Neural cell (in vitro differentiated cells): ENCODE results near the gene ARHGEF2. TPM values are rescaled to one million over a fixed set of nuclear protein-coding genes. Genes with fewer than 3 reads are reported as not detected.

Source experiments
- H2AFZ ChIP-seq: fragments of 200-600, 300-800 bp; sonication (generic), shearing (Covaris generic); 2 replicates; pipeline ENCODE4 v1.6.0; 2014; ENCODE audit warnings: low read depth, mild to moderate bottlenecking, antibody characterized with exemption, low read length, moderate library complexity
- H3F3A ChIP-seq: fragments of 200-600 bp; shearing (Covaris generic); 2 replicates; pipeline ENCODE4 v1.6.1; 2016; ENCODE audit warnings: mild to moderate bottlenecking, moderate library complexity, mixed read lengths, antibody characterized with exemption, low read length; ENCODE audit not compliant: insufficient read depth, poor library complexity, severe bottlenecking
- H3K27ac ChIP-seq: fragments of 200-600, 300-800 bp; sonication (generic), shearing (Covaris generic); 2 replicates; pipeline ENCODE4 v1.5.1; 2014; ENCODE audit warnings: mild to moderate bottlenecking, low read length, moderate library complexity
- H3K27me3 ChIP-seq: fragments of 300-800, 200-600 bp; sonication (generic), shearing (Covaris generic); 2 replicates; pipeline ENCODE4 v1.6.0; 2014; ENCODE audit warnings: mild to moderate bottlenecking, low read depth, low read length, moderate library complexity; ENCODE audit not compliant: insufficient read depth
- H3K36me3 ChIP-seq: fragments of 300-800, 200-600 bp; sonication (generic), shearing (Covaris generic); 2 replicates; pipeline ENCODE4 v1.5.1; 2014; ENCODE audit warnings: mild to moderate bottlenecking, antibody characterized with exemption, low read length, moderate library complexity; ENCODE audit not compliant: insufficient read depth
- H3K4me2 ChIP-seq: fragments of 300-800, 200-600 bp; sonication (generic), shearing (Covaris generic); 2 replicates; pipeline ENCODE4 v1.6.0; 2014; ENCODE audit warnings: mild to moderate bottlenecking, low read length
- H3K4me3 ChIP-seq: fragments of 300-800, 200-600 bp; sonication (generic), shearing (Covaris generic); 2 replicates; pipeline ENCODE4 v1.5.1; 2014; ENCODE audit warnings: mild to moderate bottlenecking, low read length, moderate library complexity
- H3K79me2 ChIP-seq: fragments of 200-600 bp; shearing (Covaris generic); replicated peaks from 2 replicates; pipeline ENCODE4 v1.6.0; 2014; ENCODE audit warnings: mild to moderate bottlenecking, low read length, moderate library complexity; ENCODE audit not compliant: insufficient read depth
- H3K9ac ChIP-seq: fragments of 300-800, 200-600 bp; sonication (generic), shearing (Covaris generic); 2 replicates; pipeline ENCODE4 v1.6.1; 2016; ENCODE audit warnings: mild to moderate bottlenecking, low read length, mixed read lengths
- H3K9me2 ChIP-seq: fragments of 200-600 bp; shearing (Covaris generic); 2 replicates; pipeline ENCODE4 v1.6.1; 2016; ENCODE audit warnings: mild to moderate bottlenecking, low read length, mixed read lengths; ENCODE audit not compliant: insufficient read depth
- H3K9me3 ChIP-seq: fragments of 200-600, 300-800 bp; sonication (generic), shearing (Covaris generic); 2 replicates; pipeline ENCODE4 v1.6.1; 2016; ENCODE audit warnings: mild to moderate bottlenecking, mixed run types, low read length, moderate library complexity, mixed read lengths
- H4K20me1 ChIP-seq: fragments of 200-600 bp; shearing (Covaris generic); 2 replicates; pipeline ENCODE4 v1.6.1; 2016; ENCODE audit warnings: mild to moderate bottlenecking, mixed run types; ENCODE audit not compliant: insufficient read depth
- EP300 ChIP-seq: fragments of 450-650 bp; conservative IDR thresholded peaks from 2 replicates; pipeline ENCODE4 v1.6.1; 2014; ENCODE audit warnings: antibody characterized with exemption, mild to moderate bottlenecking, moderate library complexity; ENCODE audit not compliant: poor library complexity, severe bottlenecking
- EZH2 ChIP-seq: fragments of 200-600, 300-800 bp; shearing (Covaris generic), sonication (generic); IDR thresholded peaks from 2 replicates; pipeline ENCODE4 v1.6.1; 2014; ENCODE audit warnings: antibody characterized with exemption, low read length, borderline replicate concordance, mild to moderate bottlenecking; ENCODE audit not compliant: insufficient read depth, poor library complexity, severe bottlenecking
- MXI1 ChIP-seq: fragments of 450-650 bp; conservative IDR thresholded peaks from 2 replicates; pipeline ENCODE4 v1.6.1; 2014; ENCODE audit warnings: antibody characterized with exemption, mild to moderate bottlenecking; ENCODE audit not compliant: poor library complexity, severe bottlenecking
- POLR2AphosphoS5 ChIP-seq: IDR thresholded peaks from 2 replicates; pipeline ENCODE4 v1.6.1; 2012
- RAD21 ChIP-seq: fragments of 450-650 bp; conservative IDR thresholded peaks from 2 replicates; pipeline ENCODE4 v1.6.1; 2014; ENCODE audit warnings: antibody characterized with exemption, mild to moderate bottlenecking, moderate library complexity
- SMC3 ChIP-seq: fragments of 450-650 bp; conservative IDR thresholded peaks from 2 replicates; pipeline ENCODE4 v1.6.1; 2014; ENCODE audit warnings: antibody characterized with exemption, mild to moderate bottlenecking, moderate library complexity; ENCODE audit not compliant: poor library complexity
- TAF1 ChIP-seq: IDR thresholded peaks from 2 replicates; pipeline ENCODE4 v1.6.1; 2012; ENCODE audit warnings: low read depth
- polyA plus RNA-seq: library from polyadenylated mRNA; depleted of rRNA; stranded (reverse); fragments of >200 nt; gene quantifications from 2 replicates; pipeline ENCODE4 v1.2.3, GENCODE V29; 2014
- TF ChIP-seq, protein P1 (sequence below): fragments of 450-650 bp; IDR thresholded peaks from 2 replicates; pipeline ENCODE4 v1.5.1; 2014; ENCODE audit warnings: antibody characterized with exemption, mild to moderate bottlenecking, moderate library complexity; ENCODE audit not compliant: poor library complexity, severe bottlenecking
- TF ChIP-seq, protein P2 (sequence below): IDR thresholded peaks from 2 replicates; pipeline ENCODE4 v1.6.1; 2012; ENCODE audit warnings: borderline replicate concordance

The ARHGEF2 gene
- polyA plus RNA-seq, 1 donor from 2014 or later, result 45.1 TPM

DNA sequence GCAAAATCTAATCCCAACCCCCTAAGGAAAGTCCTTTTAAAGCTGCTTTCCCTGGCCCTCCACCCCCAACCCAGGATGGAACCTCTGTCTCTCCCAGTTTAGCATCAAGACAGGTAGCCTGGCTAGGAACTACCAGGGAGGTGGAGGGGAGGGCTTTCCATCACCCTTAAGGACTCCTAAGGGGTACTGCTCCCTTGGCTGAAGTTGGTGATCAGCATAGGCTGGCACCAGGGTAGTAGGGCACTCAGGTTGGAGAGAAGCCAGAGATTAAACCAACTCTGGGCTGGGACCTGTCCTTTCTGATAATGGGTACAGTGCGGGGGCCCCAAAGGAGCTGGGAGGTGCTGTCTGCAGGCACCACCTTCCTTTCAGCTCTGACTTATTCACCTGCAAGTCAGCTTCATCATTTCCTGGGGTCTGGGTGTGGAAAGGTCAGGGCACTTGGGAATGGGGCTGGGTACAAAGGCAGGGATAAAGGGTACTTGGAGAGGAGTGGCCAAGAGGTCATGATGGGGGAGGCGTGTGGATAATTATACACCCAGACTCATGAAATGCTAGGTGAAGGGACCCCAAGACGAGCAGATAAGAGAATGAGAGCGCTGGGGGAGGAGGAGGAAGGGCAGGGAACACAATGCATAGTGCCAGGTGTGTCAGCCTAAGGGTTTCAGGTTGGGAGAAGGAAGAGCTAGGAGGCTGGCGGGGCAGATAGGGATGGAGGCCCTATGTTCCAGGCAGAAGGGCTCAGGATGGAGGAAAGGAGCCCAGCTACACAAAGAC is 1.2 kb downstream of the ARHGEF2 start:
- H2AFZ ChIP-seq, result peak overlapping the region; percentile 66
- peaks cover 68% of the 10 kb centered on the region for H3K79me2 ChIP-seq
- peaks cover 6% of the 10 kb centered on the region for H3F3A ChIP-seq
- TF ChIP-seq, protein P1, sequence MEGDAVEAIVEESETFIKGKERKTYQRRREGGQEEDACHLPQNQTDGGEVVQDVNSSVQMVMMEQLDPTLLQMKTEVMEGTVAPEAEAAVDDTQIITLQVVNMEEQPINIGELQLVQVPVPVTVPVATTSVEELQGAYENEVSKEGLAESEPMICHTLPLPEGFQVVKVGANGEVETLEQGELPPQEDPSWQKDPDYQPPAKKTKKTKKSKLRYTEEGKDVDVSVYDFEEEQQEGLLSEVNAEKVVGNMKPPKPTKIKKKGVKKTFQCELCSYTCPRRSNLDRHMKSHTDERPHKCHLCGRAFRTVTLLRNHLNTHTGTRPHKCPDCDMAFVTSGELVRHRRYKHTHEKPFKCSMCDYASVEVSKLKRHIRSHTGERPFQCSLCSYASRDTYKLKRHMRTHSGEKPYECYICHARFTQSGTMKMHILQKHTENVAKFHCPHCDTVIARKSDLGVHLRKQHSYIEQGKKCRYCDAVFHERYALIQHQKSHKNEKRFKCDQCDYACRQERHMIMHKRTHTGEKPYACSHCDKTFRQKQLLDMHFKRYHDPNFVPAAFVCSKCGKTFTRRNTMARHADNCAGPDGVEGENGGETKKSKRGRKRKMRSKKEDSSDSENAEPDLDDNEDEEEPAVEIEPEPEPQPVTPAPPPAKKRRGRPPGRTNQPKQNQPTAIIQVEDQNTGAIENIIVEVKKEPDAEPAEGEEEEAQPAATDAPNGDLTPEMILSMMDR, result no peak
- TF ChIP-seq RAD21 (no peak), POLR2AphosphoS5 (peak; percentile 30), EZH2 (no peak), TAF1 (peak; percentile 47), MXI1 (peak; percentile 16)
- no peaks in the 10 kb centered on the region for H3K9me3 ChIP-seq
- H3K4me3 ChIP-seq, result peak overlapping the region; percentile 99
- peak overlapping the region; percentile 100 for H3K4me2 ChIP-seq
- H3K27me3 ChIP-seq, result no peaks in the 10 kb centered on the region
- H3K27ac ChIP-seq, result peak overlapping the region; percentile 100
- H3K36me3 ChIP-seq, result no peaks in the 10 kb centered on the region
- peak overlapping the region; percentile 99 for H3K9ac ChIP-seq
- H4K20me1 ChIP-seq, result no peaks in the 10 kb centered on the region
- H3K9me2 ChIP-seq, result no peaks in the 10 kb centered on the region

DNA sequence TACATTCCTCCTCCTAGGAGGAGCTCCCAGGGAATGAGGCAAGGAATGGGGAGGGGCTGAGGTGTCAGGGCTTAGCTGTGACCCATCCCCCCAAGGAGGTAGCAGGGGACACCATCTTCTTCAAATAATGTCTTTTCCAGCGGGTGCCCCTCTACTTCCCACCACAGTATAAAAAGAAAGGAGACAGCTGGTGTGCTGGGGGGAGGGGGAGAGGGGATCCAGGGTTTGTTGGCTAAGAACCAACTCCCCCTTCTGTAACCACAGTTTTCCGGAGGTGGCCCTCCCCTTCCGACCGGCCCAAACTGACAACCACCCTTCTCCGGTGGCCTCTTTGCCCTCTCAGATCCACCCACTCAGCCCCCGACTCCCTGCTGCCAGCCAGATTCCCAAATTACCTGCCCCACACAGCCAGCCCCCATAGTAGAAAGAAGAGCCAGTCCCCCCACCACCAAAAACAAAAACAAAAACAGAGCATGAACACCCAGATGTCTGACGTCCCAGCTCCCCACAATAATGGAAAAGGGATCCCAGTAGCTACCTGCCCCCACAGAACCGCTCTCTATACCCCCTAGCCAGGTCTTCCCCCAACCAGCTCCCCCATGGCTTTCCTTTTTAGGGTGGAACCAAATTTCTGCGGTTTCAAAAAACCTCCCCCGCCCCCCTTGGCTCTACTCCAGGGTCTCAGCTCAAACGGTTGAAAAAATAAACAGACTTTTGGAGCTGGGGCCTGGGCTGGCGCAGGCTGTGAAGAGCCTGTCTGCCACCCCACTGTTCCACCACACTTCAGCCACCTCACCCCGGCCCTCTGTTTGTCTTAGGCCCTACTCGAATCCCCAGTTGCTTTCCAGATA is 2.1 kb downstream of the ARHGEF2 start:
- peaks cover 76% of the 10 kb centered on the region for H3K79me2 ChIP-seq
- H4K20me1 ChIP-seq, result no peaks in the 10 kb centered on the region

More for the DNA sequence above, 2.1 kb downstream of the ARHGEF2 start:
- Histone ChIP-seq H3K9ac (peak overlapping the region; percentile 99), H3F3A (peaks cover 6% of the 10 kb centered on the region), H2AFZ (no peak overlapping the region), H3K36me3 (no peaks in the 10 kb centered on the region), H3K4me2 (peak overlapping the region; percentile 100), H3K9me2 (no peaks in the 10 kb centered on the region), H3K27ac (peak overlapping the region; percentile 100), H3K27me3 (no peaks in the 10 kb centered on the region), H3K4me3 (peak overlapping the region; percentile 99), H3K9me3 (no peaks in the 10 kb centered on the region)
- TF ChIP-seq, protein P2, sequence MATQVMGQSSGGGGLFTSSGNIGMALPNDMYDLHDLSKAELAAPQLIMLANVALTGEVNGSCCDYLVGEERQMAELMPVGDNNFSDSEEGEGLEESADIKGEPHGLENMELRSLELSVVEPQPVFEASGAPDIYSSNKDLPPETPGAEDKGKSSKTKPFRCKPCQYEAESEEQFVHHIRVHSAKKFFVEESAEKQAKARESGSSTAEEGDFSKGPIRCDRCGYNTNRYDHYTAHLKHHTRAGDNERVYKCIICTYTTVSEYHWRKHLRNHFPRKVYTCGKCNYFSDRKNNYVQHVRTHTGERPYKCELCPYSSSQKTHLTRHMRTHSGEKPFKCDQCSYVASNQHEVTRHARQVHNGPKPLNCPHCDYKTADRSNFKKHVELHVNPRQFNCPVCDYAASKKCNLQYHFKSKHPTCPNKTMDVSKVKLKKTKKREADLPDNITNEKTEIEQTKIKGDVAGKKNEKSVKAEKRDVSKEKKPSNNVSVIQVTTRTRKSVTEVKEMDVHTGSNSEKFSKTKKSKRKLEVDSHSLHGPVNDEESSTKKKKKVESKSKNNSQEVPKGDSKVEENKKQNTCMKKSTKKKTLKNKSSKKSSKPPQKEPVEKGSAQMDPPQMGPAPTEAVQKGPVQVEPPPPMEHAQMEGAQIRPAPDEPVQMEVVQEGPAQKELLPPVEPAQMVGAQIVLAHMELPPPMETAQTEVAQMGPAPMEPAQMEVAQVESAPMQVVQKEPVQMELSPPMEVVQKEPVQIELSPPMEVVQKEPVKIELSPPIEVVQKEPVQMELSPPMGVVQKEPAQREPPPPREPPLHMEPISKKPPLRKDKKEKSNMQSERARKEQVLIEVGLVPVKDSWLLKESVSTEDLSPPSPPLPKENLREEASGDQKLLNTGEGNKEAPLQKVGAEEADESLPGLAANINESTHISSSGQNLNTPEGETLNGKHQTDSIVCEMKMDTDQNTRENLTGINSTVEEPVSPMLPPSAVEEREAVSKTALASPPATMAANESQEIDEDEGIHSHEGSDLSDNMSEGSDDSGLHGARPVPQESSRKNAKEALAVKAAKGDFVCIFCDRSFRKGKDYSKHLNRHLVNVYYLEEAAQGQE, result no peak
- TF ChIP-seq TAF1 (no peak), SMC3 (no peak), EP300 (no peak)
